Measurements from ENCODE around the gene EAF1.
"Not testable (repeated sequence)": the region's sequence is repeated elsewhere in the genome, so short reads cannot be mapped to it uniquely, and the experiment has no call there.

Gene EAF1

GRCh38 chr3:15427182-15427880, at the start of gene EAF1, which contains the start of gene METTL6:
TSS of gene EAF1 (plus strand) at chr3:15427598. CDS start at chr3:15427780, 182 bp downstream.
TSS of gene METTL6 (minus strand) at chr3:15427544. CDS start at chr3:15426511, 1,033 bp downstream.
- peak in 55 of 56 donors; percentile 26 to 88 (median 71) for DNase-seq

DNA sequence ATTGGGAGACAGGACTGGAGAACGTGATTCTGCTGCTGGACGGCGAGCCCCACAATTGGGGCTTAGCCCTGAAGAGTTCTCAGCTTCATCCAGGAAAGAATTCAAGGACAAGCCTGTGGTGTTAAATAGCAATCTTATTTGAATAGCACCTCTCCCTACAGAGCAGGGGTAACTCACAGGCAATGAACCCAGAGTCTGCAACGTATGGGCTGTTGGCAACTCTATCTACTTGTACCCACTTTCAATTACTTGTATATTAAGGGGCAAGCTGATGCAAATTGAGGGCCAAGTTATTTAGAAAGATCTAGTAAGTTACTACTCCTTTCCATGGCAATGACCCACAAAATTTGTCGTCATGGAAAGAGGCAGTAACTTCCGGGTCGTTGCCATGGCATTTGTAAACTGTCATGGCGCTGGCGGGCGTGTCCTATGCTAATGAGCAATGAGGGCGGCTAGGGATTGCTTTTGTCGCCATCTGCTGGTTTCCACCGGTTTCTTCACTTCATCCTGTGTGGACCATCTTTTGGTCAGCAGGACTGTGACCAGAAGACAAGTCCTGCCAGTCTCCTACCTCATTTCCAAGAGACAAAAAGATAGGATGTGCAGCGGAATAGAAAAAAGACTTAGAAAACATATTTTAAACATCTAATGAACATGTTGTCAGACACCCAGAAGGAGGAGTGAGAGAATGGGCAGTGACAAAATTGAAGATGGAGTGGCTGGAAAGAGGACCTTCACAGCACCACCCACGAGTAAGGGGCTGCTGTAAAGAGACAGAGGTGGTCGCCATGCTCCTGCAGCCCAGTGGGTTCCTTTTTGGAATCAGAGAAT, 49.2 kb upstream of the EAF1 start:
- peak; percentile 30 to 98 (median 87) for DNase-seq

DNA sequence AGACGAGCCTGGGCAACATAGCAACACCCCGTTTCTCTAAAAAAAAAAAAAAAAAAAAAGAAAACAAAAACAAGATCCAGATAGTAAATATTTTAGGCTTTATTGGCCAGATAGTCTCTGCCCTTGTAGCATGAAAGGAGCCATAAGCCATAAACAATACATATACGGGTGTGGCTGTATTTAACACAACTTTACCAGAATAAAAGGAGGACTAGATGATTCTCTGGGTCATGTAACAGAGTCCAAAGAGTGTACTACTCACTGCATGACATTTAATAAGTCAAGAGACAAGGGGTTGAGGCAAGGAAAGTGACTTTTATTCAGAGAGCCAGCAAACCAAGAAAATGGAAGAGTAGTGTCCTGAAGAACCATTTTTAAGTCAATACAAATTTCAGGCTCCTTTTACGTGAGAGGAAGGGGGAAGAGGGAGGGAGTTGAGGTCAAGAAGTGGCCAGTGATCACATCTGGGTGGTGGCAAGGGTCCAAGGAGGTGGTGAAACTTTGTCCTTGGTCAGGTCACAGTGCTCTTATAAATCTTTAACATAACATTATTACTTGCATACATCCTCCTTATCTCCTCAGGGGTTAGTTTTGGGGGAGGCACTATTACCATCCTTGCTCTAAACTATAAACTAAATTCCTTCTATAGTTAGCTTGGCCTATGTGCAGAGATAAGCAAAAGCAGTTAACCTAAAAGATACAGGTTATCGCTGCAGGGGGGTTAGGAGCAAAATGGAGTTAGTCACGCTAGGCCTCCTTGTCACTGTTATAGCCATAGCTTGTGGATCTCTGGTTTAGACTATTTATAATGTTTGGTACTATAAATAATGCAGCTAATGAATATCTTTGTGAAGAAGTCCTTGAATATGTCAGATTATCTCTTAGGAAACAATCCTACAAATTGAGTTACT, 46.2 kb upstream of the EAF1 start:
- no peak for DNase-seq

- DNase-seq, result no peak
Observed at GRCh38 chr3:15382405-15382923, 44.9 kb upstream of the EAF1 start.

- no peak for DNase-seq
Observed at GRCh38 chr3:15384510-15385237, 42.7 kb upstream of the EAF1 start.

- not testable (repeated sequence) for DNase-seq
Observed at GRCh38 chr3:15385238-15385695, 42.1 kb upstream of the EAF1 start.

DNA sequence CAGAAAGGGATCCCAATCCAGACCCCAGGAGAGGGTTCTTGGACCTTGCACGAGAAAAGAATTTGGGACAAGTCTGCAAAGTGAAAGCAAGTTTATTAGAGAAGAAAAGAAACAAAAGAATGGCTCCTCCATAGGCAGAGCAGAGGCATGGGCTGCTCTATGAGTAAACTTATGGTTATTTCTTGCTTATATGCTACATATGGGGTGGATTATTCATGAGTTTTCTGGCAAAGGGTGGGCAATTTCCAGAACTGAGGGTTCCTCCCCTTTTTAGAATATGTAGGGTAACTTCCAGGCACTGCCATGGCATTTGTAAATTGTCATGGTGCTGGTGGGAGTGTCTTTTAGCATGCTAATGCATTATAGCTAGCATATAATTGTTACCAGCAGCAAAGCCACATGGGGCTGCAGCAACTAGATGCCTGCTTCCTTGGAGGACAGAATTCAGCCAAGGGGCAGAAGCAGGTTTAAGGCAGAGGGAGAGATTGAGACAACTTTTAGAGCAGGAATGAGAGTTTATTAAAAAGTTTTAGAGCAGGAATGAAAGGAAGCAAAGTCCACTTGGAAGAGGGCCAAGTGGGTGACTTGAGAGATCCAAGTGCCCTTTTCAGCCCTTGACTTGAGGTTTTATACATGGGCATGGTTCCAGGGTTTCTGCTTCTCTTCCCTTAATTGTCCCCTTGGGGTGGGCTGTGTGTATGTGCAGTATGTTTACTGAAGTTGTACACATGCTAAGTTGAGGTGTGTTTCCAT, 41.3 kb upstream of the EAF1 start:
- no peak for DNase-seq

DNA sequence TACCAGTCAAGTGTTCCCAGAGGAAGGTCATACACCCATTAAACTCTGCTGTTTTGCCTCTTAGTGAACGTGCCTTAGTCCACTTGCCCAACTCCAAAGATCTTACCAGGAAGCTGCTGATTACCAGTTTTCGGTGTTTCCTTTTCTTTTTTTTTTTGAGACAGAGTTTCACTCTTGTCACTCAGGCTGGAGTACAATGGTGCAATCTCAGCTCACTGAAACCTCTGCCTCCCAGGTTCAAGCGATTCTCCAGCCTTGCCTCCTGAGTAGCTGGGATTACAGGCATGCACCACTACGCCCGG, 40.8 kb upstream of the EAF1 start:
- not testable (repeated sequence) for DNase-seq

GRCh38 chr3:15387171-15387581, 40.2 kb upstream of the EAF1 start:
- no peak for DNase-seq

GRCh38 chr3:15387735-15388134, 39.7 kb upstream of the EAF1 start:
- DNase-seq, result no peak

GRCh38 chr3:15388335-15388734, 39.1 kb upstream of the EAF1 start:
- DNase-seq, result not testable (repeated sequence)

DNA sequence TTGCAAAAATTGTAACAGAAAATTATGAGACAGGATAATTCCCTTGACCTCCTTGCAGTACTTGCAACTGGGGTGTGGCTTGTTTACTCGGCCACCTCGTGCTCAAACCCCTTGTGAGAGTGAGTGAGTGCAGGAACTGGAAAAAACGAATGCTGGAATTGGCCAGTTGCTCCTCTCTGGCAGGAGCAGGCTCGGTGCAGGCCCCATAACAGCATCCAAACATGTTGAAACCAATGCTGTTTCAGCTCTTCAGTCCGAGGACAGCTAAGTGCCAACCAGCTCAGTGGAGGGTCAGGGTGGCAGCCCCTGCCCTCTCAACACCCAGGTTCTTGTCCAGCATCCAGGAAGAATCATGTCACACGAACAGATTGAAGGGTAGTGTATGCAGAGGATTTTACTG, 36.9 kb upstream of the EAF1 start:
- DNase-seq, result no peak

GRCh38 chr3:15391007-15391406, 36.4 kb upstream of the EAF1 start:
- DNase-seq, result no peak

- DNase-seq, result not testable (repeated sequence)
Observed at GRCh38 chr3:15393252-15393651, 34.1 kb upstream of the EAF1 start.

- DNase-seq, result not testable (repeated sequence)
Observed at GRCh38 chr3:15398731-15399133, 28.7 kb upstream of the EAF1 start.

- no peak for DNase-seq
Observed at GRCh38 chr3:15399970-15400369, 27.4 kb upstream of the EAF1 start.

- peak in 1 of 56 donors; percentile 43 for DNase-seq
Observed at GRCh38 chr3:15401936-15402335, 25.5 kb upstream of the EAF1 start.

DNA sequence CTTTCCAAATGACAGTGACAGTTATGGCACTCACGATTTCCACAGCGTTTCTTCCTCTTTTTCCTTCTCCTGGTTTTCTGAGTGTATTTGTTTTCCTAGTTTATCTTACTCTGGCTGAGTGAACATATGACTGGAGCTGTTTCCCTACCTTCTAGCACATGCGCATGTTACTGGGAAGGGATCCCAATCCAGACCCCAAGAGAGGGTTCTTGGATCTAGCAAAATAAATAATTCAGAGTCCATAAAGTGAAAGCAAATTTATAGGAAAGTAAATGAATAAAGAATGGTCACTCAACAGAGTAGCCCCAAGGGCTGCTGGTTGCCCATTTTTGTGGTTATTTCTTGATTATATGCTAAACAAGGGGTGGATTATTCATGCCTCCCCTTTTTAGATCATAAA, 23.9 kb upstream of the EAF1 start:
- no peak for DNase-seq

GRCh38 chr3:15403965-15404364, 23.4 kb upstream of the EAF1 start:
- no peak for DNase-seq

DNA sequence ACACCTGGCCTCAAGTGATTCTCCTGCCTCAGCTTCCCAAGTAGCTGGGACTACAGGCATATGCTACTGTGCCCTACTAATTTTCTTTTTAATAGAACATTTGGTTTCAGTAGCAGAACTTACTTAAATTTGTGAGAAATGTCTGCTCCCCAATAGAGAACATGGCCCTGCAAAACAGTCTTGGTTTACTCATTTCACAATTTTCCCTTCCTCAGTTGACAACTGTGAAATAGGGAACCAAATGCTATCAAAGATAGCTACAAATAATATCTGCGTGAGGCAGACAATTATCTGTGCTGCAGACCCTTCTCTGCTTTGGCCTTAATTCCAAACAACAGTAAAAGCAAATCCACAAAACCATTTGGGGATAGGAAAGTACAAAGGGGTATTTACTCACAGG, 22.6 kb upstream of the EAF1 start:
- DNase-seq, result no peak
